ENCODE data around the gene PCBP3. TPM values are rescaled to one million over a fixed set of nuclear protein-coding genes. Genes with fewer than 3 reads are reported as not detected.

The PCBP3 gene
- total and polyA plus RNA-seq, 8 donors = 0.83 to 4.3 (median 1.7) TPM

DNA sequence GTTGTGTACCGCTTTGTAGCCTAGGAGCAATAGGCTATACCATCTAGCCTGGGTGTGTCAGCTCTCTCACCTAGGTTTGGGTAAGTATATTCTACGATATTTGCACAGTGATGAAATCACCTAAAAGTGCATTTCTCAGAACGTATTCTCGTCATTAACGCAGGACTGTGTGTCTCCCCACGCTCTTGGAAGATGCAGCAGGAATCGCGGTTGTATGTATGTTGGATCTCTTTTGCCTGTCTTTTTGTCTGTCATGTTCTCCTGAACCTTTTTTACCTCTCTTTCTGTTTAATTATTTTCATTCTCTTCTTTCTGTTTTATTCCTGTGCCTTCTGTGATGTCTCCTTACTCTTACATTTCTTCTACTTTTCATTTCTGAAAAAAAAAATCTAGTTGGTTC lies 197.5 kb downstream of the PCBP3 start:
- FAIRE-seq (no peak), DNase-seq (no peak), ATAC-seq (no peak)
- H3K27ac ChIP-seq = no peak overlapping the region
- intact Hi-C loops (cut with DNase I) = no loop called here
- H3K9me3 ChIP-seq = no peaks in the 10 kb centered on the region
- TF ChIP-seq, protein P1, sequence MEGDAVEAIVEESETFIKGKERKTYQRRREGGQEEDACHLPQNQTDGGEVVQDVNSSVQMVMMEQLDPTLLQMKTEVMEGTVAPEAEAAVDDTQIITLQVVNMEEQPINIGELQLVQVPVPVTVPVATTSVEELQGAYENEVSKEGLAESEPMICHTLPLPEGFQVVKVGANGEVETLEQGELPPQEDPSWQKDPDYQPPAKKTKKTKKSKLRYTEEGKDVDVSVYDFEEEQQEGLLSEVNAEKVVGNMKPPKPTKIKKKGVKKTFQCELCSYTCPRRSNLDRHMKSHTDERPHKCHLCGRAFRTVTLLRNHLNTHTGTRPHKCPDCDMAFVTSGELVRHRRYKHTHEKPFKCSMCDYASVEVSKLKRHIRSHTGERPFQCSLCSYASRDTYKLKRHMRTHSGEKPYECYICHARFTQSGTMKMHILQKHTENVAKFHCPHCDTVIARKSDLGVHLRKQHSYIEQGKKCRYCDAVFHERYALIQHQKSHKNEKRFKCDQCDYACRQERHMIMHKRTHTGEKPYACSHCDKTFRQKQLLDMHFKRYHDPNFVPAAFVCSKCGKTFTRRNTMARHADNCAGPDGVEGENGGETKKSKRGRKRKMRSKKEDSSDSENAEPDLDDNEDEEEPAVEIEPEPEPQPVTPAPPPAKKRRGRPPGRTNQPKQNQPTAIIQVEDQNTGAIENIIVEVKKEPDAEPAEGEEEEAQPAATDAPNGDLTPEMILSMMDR (IDR thresholded peaks at IDR 0.05) = no peak
- H3K4me1 ChIP-seq = no peaks in the 10 kb centered on the region
- no peaks in the 10 kb centered on the region for H3K36me3 ChIP-seq
- no peaks in the 10 kb centered on the region for H3K27me3 ChIP-seq
- WGBS, 2 donors = 83 to 93% methylated on average over 8 of the region's 8 CpGs
- no peak overlapping the region for H3K4me3 ChIP-seq

DNA sequence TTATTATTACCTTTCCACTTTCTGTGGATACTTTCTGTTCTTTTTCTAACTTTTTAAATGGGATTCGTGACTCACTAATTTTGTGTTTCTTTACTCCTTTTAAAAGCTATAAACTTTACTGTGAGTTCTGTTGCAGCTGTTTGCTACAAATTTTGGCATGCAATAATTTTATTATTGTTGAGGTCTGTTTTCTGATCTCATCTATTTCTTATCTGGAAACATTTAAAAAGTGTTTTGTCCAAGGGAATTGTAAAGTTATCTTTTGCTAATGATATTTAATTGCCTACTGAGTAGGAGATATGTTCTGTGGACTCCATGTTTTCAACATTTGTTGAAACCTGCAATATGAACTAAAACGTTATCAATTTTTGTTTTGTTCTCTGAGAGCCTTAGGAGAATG lies 199.9 kb downstream of the PCBP3 start:
- TF ChIP-seq, protein P1 (IDR thresholded peaks at IDR 0.05) = no peak
- H3K4me3 ChIP-seq = no peak overlapping the region
- ATAC-seq (no peak), DNase-seq (no peak), FAIRE-seq (no peak)
- no peaks in the 10 kb centered on the region for H3K4me1 ChIP-seq
- H3K27me3 ChIP-seq = no peaks in the 10 kb centered on the region
- H3K9me3 ChIP-seq = no peaks in the 10 kb centered on the region
- H3K27ac ChIP-seq = no peak overlapping the region
- WGBS, 2 donors = 55 to 70% methylated on average over 2 of the region's 2 CpGs
- intact Hi-C loops (cut with DNase I) = no loop called here
- no peaks in the 10 kb centered on the region for H3K36me3 ChIP-seq

DNA sequence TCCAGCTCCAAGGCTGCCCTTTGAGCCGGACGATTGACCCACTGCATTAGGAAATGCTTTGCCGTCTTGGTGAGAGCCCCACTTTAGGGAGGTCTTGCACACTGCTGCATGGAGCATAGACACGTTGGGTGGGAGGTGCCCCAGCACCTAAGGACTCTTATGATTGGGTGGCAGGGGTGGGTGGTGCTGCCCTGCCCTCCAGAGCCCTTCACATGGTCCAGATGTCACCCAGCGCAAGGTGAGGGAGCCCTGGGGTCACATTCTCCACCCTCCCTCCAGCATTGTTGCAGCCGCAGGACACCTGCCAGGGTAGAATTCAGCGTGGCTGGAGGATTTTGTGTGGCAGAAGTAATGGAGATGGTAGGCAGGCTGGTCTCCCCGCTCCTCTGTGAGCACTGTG lies 200.7 kb downstream of the PCBP3 start:
- FAIRE-seq (no peak), ATAC-seq (no peak), DNase-seq (no peak)
- no peaks in the 10 kb centered on the region for H3K4me1 ChIP-seq
- H3K27ac ChIP-seq = no peak overlapping the region
- TF ChIP-seq, protein P1 (IDR thresholded peaks at IDR 0.05) = no peak
- no peak overlapping the region for H3K4me3 ChIP-seq
- no peaks in the 10 kb centered on the region for H3K9me3 ChIP-seq
- H3K27me3 ChIP-seq = no peaks in the 10 kb centered on the region
- WGBS, 2 donors = 67 to 81% methylated on average over 8 of the region's 8 CpGs
- no peaks in the 10 kb centered on the region for H3K36me3 ChIP-seq
- intact Hi-C loops (cut with DNase I) = no loop called here

DNA sequence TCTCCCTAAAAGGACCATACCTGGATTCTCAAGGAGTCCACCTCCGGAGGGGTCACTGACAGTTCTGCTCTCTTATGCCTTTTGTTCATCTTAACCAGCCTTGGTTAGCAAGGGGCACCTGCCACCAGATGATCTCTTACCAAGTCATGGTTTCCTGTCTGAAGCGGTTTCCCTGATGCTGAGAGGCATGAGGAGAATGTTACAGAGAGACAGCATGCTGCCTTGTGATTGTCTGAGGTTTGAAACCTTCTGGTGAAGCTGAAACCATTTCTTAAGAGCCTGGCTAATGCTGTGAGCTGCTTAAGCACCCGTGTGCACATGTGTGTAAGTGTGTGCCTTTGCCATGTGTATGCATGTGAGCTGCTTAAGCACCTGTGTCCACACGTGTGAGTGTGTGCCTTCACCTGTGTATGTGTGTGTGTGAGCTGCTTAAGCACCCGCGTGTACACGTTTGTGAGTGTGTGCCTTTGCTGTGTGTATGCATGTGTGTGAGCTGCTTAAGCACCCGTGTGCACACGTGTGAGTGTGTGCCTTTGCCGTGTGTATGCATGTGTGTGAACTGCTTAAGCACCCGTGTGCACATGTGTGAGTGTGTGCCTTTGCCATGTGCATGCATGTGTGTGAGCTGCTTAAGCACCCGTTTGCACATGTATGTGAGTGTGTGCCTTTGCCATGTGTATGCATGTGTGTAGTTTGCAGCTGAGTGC lies 201.7 kb downstream of the PCBP3 start:
- Histone ChIP-seq H3K4me3 (no peak overlapping the region), H3K27me3 (no peaks in the 10 kb centered on the region), H3K9me3 (no peaks in the 10 kb centered on the region), H3K4me1 (no peaks in the 10 kb centered on the region), H3K27ac (no peak overlapping the region), H3K36me3 (no peaks in the 10 kb centered on the region)
- FAIRE-seq (no peak), DNase-seq (no peak), ATAC-seq (no peak)
- WGBS, 2 donors = 63 to 74% methylated on average over 12 of the region's 12 CpGs
- intact Hi-C loops (cut with DNase I) = no loop called here
- TF ChIP-seq, protein P1 (IDR thresholded peaks at IDR 0.05) = no peak

DNA sequence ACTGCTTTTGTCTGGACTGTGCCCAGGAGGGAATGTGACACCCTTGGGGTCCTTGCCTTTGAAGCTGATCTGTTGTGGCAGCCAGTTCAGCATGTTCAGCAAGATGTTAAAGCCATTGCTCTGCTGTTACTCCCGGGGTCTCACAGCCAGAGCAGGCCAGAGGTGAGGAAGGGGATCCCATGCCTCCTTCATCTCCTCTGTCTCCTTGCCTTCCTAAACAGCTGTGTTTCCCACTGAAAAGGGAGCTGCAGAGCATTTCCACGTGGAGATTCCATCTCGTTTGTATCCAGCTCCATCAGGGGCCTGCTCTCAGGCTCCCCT lies 202.2 kb downstream of the PCBP3 start:
- TF ChIP-seq, protein P1 (IDR thresholded peaks at IDR 0.05) = no peak
- FAIRE-seq = no peak
- WGBS, 2 donors = 38 to 43% methylated on average over 3 of the region's 3 CpGs
- Histone ChIP-seq H3K27me3 (no peaks in the 10 kb centered on the region), H3K36me3 (no peaks in the 10 kb centered on the region), H3K9me3 (no peaks in the 10 kb centered on the region), H3K27ac (no peak overlapping the region), H3K4me3 (no peak overlapping the region), H3K4me1 (no peaks in the 10 kb centered on the region)
- no peak for DNase-seq
- intact Hi-C loops (cut with DNase I) = no loop called here
- ATAC-seq = no peak

Measured in pancreas (tissue), 10 donors.